HCT116 (cell line): Measurements from ENCODE around the gene OGA. TPM values are rescaled to one million over a fixed set of nuclear protein-coding genes. Genes with fewer than 3 reads are reported as not detected.

Experiments used
- ATAC-seq: fragments of 200-7000 bp; cut with Tn5 transposase; 2 replicates; pipeline ENCODE4 v1.9.1; 2020; ENCODE audit warnings: mild to moderate bottlenecking, moderate library complexity
- BruUV-seq: library from RNA; stranded (reverse); fragments of 400-500 nt; replicated peaks from 2 replicates; lab custom pipeline; 2021; lab: Mats Ljungman, UMichigan
- CTCF ChIA-PET: fragments of 300-600 bp; sonication (Branson Sonifier 250); formaldehyde crosslinking; loops from one replicate; lab custom pipeline; 2021; ENCODE audit warnings: antibody characterized with exemption; lab: Charles Lee
- POLR2A ChIA-PET: fragments of 300-600, 350-600 bp; sonication (Branson Sonifier 250); formaldehyde crosslinking; loops from one replicate; lab custom pipeline; 2021; ENCODE audit warnings: antibody characterized with exemption; lab: Charles Lee
- RAD21 ChIA-PET, 2 experiments: fragments of 300-600 bp; sonication (Branson Sonifier 250); formaldehyde crosslinking; loops; one replicate each; lab custom pipeline; 2023; ENCODE audit warnings: low total read pairs in 2 of 2; ENCODE audit not compliant: uncharacterized antibody in 2 of 2, unreplicated experiment in 2 of 2, low non-redundant PET in 1 of 2; lab: Charles Lee
- DNase-seq: peaks from one replicate; pipeline ENCODE4 v3.0.0-alpha.2; 2010; ENCODE audit warnings: low read depth, low spot score
- H2AFZ ChIP-seq: fragments of 200-600 bp; shearing (Covaris generic), sonication (generic); 2 replicates; pipeline ENCODE4 v1.6.1; 2017; ENCODE audit warnings: low read depth, mixed run types, mixed read lengths, antibody characterized with exemption, low read length; ENCODE audit not compliant: poor library complexity, severe bottlenecking
- H3K27ac ChIP-seq: 2 replicates; pipeline ENCODE4 v1.5.1; 2012; ENCODE audit warnings: low read depth, low read length
- H3K27me3 ChIP-seq: fragments of 200-600 bp; sonication (generic); 2 replicates; pipeline ENCODE4 v1.6.1; 2016; ENCODE audit warnings: mixed run types, low read length, mixed read lengths; ENCODE audit not compliant: insufficient read depth
- H3K36me3 ChIP-seq, 2 experiments: fragments of 200-500 bp in 1 of 2; fragments of 200-600 bp in 1 of 2; sonication (Bioruptor generic) in 1 of 2; sonication (generic) in 1 of 2; 2 replicates each; pipeline versions ENCODE4 v1.5.1 to v1.6.1; 2014 to 2016; ENCODE audit warnings: low read length in 2 of 2, inconsistent platforms in 1 of 2, mixed read lengths in 1 of 2, mixed run types in 1 of 2; ENCODE audit not compliant: insufficient read depth in 2 of 2, control insufficient read depth in 1 of 2
- H3K4me1 ChIP-seq, 2 experiments: fragments of 200-600 bp in 1 of 2; sonication (generic) in 1 of 2; 2 replicates each; pipeline versions ENCODE4 v1.5.1 to v1.6.1; 2012 to 2017; ENCODE audit warnings: low read length in 2 of 2, inconsistent platforms in 1 of 2, mild to moderate bottlenecking in 1 of 2, mixed read lengths in 1 of 2, mixed run types in 1 of 2, moderate library complexity in 1 of 2; ENCODE audit not compliant: insufficient read depth in 2 of 2, control insufficient read depth in 1 of 2
- H3K4me2 ChIP-seq: fragments of 200-600 bp; sonication (generic); 2 replicates; pipeline ENCODE4 v1.6.1; 2017; ENCODE audit warnings: mixed run types, low read length, mixed read lengths
- H3K4me3 ChIP-seq, 2 experiments: fragments of 200-600 bp in 1 of 2; sonication (generic) in 1 of 2; replicated peaks in 1 of 2; 2 replicates each; pipeline ENCODE4 v1.5.1; 2011 to 2016; ENCODE audit warnings: low read length in 2 of 2, control low read depth in 1 of 2, low read depth in 1 of 2, mild to moderate bottlenecking in 1 of 2, mixed read lengths in 1 of 2, mixed run types in 1 of 2
- H3K79me2 ChIP-seq: fragments of 200-600 bp; sonication (generic); 2 replicates; pipeline ENCODE4 v1.6.1; 2017; ENCODE audit warnings: mild to moderate bottlenecking, mixed run types, low read length, moderate library complexity, mixed read lengths; ENCODE audit not compliant: insufficient read depth
- H3K9ac ChIP-seq: fragments of 200-600 bp; sonication (generic); 2 replicates; pipeline ENCODE4 v1.6.1; 2016; ENCODE audit warnings: low read length, mixed read lengths
- H3K9me2 ChIP-seq: fragments of 200-600 bp; sonication (generic), shearing (Covaris generic); 2 replicates; pipeline ENCODE4 v1.6.1; 2017; ENCODE audit warnings: mixed run types, mild to moderate bottlenecking, moderate library complexity; ENCODE audit not compliant: insufficient read depth
- H3K9me3 ChIP-seq, 2 experiments: fragments of 200-500 bp in 1 of 2; fragments of 200-600 bp in 1 of 2; sonication (Bioruptor generic) in 1 of 2; sonication (generic) in 1 of 2; 2 replicates each; pipeline ENCODE4 v1.6.1; 2014 to 2017; ENCODE audit warnings: low read length in 2 of 2, mixed read lengths in 2 of 2, inconsistent platforms in 1 of 2, low read depth in 1 of 2, mild to moderate bottlenecking in 1 of 2, mixed run types in 1 of 2, moderate library complexity in 1 of 2; ENCODE audit not compliant: control insufficient read depth in 1 of 2, insufficient read depth in 1 of 2
- H4K20me1 ChIP-seq: fragments of 200-600 bp; sonication (generic), shearing (Covaris generic); 2 replicates; pipeline ENCODE4 v1.6.1; 2017; ENCODE audit warnings: mixed run types, mild to moderate bottlenecking, moderate library complexity; ENCODE audit not compliant: insufficient read depth
- CBX3 ChIP-seq: IDR thresholded peaks from 2 replicates; pipeline ENCODE4 v1.6.1; 2012; ENCODE audit warnings: low read depth
- CEBPB ChIP-seq: IDR thresholded peaks from 2 replicates; pipeline ENCODE4 v1.6.1; 2012; ENCODE audit warnings: low read depth
- EZH2phosphoT487 ChIP-seq: fragments of 200-600 bp; IDR thresholded peaks from 2 replicates; pipeline ENCODE4 v1.6.1; 2018; ENCODE audit warnings: antibody characterized with exemption, borderline replicate concordance
- JUND ChIP-seq: IDR thresholded peaks from 2 replicates; pipeline ENCODE4 v1.6.1; 2012
- POLR2A ChIP-seq: IDR thresholded peaks from 2 replicates; pipeline ENCODE4 v1.7.0; 2011; ENCODE audit warnings: borderline replicate concordance; ENCODE audit not compliant: insufficient read depth, insufficient read length; ENCODE audit errors: extremely low read depth
- RAD21 ChIP-seq: IDR thresholded peaks from 2 replicates; pipeline ENCODE4 v1.6.1; 2012; ENCODE audit warnings: low read depth, mild to moderate bottlenecking
- SIN3A ChIP-seq: IDR thresholded peaks from 2 replicates; pipeline ENCODE4 v1.6.1; 2012; ENCODE audit warnings: low read depth
- SP1 ChIP-seq: IDR thresholded peaks from 2 replicates; pipeline ENCODE4 v1.6.1; 2012; ENCODE audit warnings: low read depth
- YY1 ChIP-seq: IDR thresholded peaks from 2 replicates; pipeline ENCODE4 v1.6.1; 2011; ENCODE audit warnings: low read length, low read depth, moderate library complexity, mild to moderate bottlenecking; ENCODE audit not compliant: insufficient replicate concordance; ENCODE audit errors: extremely low read depth
- ZFX ChIP-seq: fragments of 450-650 bp; IDR thresholded peaks from 2 replicates; pipeline ENCODE4 v1.6.1; 2017
- ZNF274 ChIP-seq: fragments of 200-500 bp; sonication (Bioruptor generic); IDR thresholded peaks from 2 replicates; pipeline ENCODE4 v1.6.1; 2014; ENCODE audit warnings: mild to moderate bottlenecking, low read depth, low read length, inconsistent platforms
- intact Hi-C: fragments of 100-400 bp; cut with micrococcal nuclease; formaldehyde crosslinking; loops from 2 replicates; pipeline ENCODE4 v1.10.0; 2022
- total RNA-seq: library from RNA; stranded (reverse); gene quantifications from one replicate; pipeline ENCODE4 v1.2.1, GENCODE V29; 2021; ENCODE audit not compliant: unreplicated experiment
- TF ChIP-seq, protein P1 (sequence below): IDR thresholded peaks from 2 replicates; pipeline ENCODE4 v1.6.1; 2011; ENCODE audit warnings: mild to moderate bottlenecking, low read length, moderate library complexity; ENCODE audit not compliant: insufficient replicate concordance; ENCODE audit errors: extremely low read depth
- TF ChIP-seq, protein P2 (sequence below): IDR thresholded peaks from 2 replicates; pipeline ENCODE4 v1.6.1; 2012

The OGA gene
- total RNA-seq, 1 experiment from 2014 or later: 127 TPM

DNA sequence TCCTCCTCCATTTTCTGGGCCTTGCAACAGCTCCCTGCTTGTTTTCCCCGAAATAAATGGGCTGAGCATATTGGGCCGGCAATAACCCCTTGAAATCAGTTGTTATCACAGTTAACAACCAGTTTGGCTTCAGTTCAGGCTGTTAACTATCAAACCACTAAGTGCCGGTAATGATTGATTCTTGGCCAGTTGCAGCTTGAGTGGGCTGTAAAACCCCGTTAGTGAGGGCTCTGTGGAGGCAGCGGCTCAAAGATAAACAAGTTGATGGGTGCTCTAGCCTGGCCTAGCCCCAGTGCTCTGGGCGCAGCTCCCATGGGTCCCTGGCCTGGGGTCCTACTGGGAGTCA is 50.7 kb downstream of the OGA start (continued):
- TF ChIP-seq, protein P1, sequence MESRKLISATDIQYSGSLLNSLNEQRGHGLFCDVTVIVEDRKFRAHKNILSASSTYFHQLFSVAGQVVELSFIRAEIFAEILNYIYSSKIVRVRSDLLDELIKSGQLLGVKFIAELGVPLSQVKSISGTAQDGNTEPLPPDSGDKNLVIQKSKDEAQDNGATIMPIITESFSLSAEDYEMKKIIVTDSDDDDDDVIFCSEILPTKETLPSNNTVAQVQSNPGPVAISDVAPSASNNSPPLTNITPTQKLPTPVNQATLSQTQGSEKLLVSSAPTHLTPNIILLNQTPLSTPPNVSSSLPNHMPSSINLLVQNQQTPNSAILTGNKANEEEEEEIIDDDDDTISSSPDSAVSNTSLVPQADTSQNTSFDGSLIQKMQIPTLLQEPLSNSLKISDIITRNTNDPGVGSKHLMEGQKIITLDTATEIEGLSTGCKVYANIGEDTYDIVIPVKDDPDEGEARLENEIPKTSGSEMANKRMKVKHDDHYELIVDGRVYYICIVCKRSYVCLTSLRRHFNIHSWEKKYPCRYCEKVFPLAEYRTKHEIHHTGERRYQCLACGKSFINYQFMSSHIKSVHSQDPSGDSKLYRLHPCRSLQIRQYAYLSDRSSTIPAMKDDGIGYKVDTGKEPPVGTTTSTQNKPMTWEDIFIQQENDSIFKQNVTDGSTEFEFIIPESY: no peak
- TF ChIP-seq YY1: no peak

DNA sequence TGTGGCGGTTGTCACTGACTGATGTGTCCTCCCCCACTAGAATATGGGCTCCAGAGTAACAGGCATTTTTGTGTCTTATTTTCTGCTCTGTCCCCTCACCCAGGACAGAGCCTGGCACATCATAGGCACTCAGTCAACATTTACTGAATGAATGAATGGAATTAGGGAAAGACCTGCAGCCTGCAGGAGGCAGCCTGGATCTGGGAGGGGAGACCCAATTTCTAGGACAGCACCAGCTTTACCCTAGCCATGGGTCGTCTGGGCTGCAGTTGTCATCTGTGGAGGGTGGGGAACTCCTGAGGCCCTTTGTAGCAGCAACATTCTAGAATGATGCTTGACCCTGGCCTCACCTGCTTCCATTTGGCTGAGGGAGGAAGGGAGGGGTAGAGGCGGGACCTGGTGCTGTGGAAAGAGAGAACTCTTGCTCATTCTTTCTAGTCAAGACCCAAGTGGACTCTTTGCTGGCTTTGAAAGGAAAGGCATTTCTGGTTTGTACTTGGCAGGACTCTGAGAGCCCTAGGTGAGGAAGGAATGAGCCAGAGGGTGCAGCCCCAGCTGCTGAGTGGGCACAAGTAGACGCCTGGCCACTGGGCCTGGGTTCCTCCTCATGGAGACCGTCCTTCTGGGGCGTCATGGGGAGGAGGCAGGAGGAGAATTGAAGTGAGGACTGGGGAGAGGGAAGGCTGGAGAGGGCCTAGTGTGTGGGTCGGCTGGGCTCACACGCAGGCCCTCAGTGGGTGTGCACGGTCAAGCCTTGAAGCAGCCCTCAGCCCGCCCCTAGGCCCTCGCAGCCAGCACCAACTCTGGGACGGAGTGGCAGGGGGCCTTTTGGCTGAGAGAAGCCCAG is 51.3 kb downstream of the OGA start:
- no peaks in the 10 kb centered on the region for H3K9me3 ChIP-seq
- POLR2A ChIA-PET: no interaction called here
- no peak overlapping the region for H2AFZ ChIP-seq
- CTCF ChIA-PET: interaction anchor here (1.1 to 2.2 kb wide), 2 partner anchors 14 to 165 kb away, joined by 4 to 9 read pairs; no protein-coding TSS in a partner anchor
- no peak overlapping the region for H3K4me2 ChIP-seq
- H3K4me1 ChIP-seq: no peaks in the 10 kb centered on the region
- no peaks in the 10 kb centered on the region for H3K79me2 ChIP-seq
- H3K27ac ChIP-seq: no peak overlapping the region
- no peaks in the 10 kb centered on the region for H3K36me3 ChIP-seq
- H3K4me3 ChIP-seq: no peak overlapping the region
- ATAC-seq (no peak), DNase-seq (no peak)
- no TSS peak for BruUV-seq
- H3K27me3 ChIP-seq: peaks cover 11% of the 10 kb centered on the region; the same call in 1 of the 2 replicates
- intact Hi-C loops: no loop called here
- H3K9ac ChIP-seq: no peak overlapping the region
- H4K20me1 ChIP-seq: no peaks in the 10 kb centered on the region
- RAD21 ChIA-PET: no interaction called here
- no peak for TF ChIP-seq CBX3
- TF ChIP-seq POLR2A: no peak
- no peak for TF ChIP-seq RAD21
- TF ChIP-seq JUND: no peak
- no peak for TF ChIP-seq ZNF274
- TF ChIP-seq SP1: no peak
- no peak for TF ChIP-seq EZH2phosphoT487
- TF ChIP-seq, protein P2, sequence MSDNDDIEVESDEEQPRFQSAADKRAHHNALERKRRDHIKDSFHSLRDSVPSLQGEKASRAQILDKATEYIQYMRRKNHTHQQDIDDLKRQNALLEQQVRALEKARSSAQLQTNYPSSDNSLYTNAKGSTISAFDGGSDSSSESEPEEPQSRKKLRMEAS: no peak
- no peak for TF ChIP-seq SIN3A
- no peak for TF ChIP-seq ZFX
- TF ChIP-seq, protein P1: no peak
- TF ChIP-seq CEBPB: no peak
- no peaks in the 10 kb centered on the region for H3K9me2 ChIP-seq
